Tibial artery (tissue), 4 donors: ENCODE measurements around the gene RNF103.

ENCODE experiments used
- DNase-seq, 2 donors: peaks; one replicate each; pipeline ENCODE4 v3.0.0-alpha.2; 2019
- H3K27ac ChIP-seq, 2 donors: fragments of 200-600 bp; sonication (generic) in 1 of 2; 1 replicate in 1 of 2; 2 replicates in 1 of 2; pipeline ENCODE4 v1.5.1; 2018 to 2019; ENCODE audit warnings: mild to moderate bottlenecking in 1 of 2
- H3K27me3 ChIP-seq, 2 donors: fragments of 200-600 bp; sonication (generic) in 1 of 2; one replicate each; pipeline versions ENCODE4 v1.5.1 to v1.6.0; 2016 to 2019
- H3K36me3 ChIP-seq, 3 donors: fragments of 200-600 bp; sonication (generic) in 2 of 3; one replicate each; pipeline ENCODE4 v1.5.1; 2016 to 2019; ENCODE audit warnings: mild to moderate bottlenecking in 2 of 3
- H3K4me1 ChIP-seq, 4 donors: fragments of 200-600 bp; sonication (generic) in 2 of 4; 1 replicate in 3 of 4; 2 replicates in 1 of 4; pipeline ENCODE4 v1.5.1; 2016 to 2019
- H3K4me3 ChIP-seq, 2 donors: fragments of 200-600 bp; sonication (generic) in 1 of 2; 1 replicate in 1 of 2; 2 replicates in 1 of 2; pipeline ENCODE4 v1.5.1; 2018 to 2019; ENCODE audit warnings: mild to moderate bottlenecking in 2 of 2
- H3K9me3 ChIP-seq, 3 donors: fragments of 200-600 bp; sonication (generic) in 1 of 3; one replicate each; pipeline ENCODE4 v1.5.1; 2016 to 2019
- intact Hi-C: fragments of 100-400 bp; cut with DNase I; formaldehyde crosslinking; loops from one replicate; pipeline ENCODE4 v1.15.0; 2023; ENCODE audit warnings: low total_unique reads
- TF ChIP-seq, protein P1 (sequence below), 2 experiments: fragments of 200-600 bp in 1 of 2; fragments of 450-650 bp in 1 of 2; IDR thresholded peaks; one replicate each; pipeline ENCODE4 v1.5.1; 2017 to 2019; ENCODE audit warnings: antibody characterized with exemption in 2 of 2, mild to moderate bottlenecking in 1 of 2, moderate library complexity in 1 of 2

Gene RNF103

DNA sequence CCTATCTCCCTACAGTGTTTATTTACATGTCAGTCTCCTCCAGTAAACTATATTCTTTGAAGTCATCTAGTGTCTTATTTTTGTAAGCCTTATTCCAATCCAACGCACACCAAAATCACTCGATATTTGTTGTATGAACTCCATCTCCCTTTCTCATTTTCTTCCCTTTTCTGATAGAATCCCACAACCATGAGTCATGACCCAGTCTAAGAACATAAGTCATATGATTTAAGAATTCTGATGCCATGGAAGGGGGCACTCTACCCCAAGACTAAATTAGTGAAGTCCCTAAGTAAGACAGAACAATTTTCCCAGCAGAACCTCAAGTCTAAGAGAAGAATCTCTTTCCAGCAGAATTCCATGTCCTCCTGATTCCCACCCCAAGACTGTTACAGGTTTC is 65.8 kb downstream of the RNF103 start:
- Histone ChIP-seq H3K27me3 (no peaks in the 10 kb centered on the region), H3K4me1 (peaks cover 0 to 35% (median 15%) of the 10 kb centered on the region in 4 donors), H3K27ac (no peak overlapping the region), H3K4me3 (no peak overlapping the region), H3K9me3 (no peaks in the 10 kb centered on the region), H3K36me3 (no peaks in the 10 kb centered on the region)
- TF ChIP-seq, protein P1, sequence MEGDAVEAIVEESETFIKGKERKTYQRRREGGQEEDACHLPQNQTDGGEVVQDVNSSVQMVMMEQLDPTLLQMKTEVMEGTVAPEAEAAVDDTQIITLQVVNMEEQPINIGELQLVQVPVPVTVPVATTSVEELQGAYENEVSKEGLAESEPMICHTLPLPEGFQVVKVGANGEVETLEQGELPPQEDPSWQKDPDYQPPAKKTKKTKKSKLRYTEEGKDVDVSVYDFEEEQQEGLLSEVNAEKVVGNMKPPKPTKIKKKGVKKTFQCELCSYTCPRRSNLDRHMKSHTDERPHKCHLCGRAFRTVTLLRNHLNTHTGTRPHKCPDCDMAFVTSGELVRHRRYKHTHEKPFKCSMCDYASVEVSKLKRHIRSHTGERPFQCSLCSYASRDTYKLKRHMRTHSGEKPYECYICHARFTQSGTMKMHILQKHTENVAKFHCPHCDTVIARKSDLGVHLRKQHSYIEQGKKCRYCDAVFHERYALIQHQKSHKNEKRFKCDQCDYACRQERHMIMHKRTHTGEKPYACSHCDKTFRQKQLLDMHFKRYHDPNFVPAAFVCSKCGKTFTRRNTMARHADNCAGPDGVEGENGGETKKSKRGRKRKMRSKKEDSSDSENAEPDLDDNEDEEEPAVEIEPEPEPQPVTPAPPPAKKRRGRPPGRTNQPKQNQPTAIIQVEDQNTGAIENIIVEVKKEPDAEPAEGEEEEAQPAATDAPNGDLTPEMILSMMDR (IDR thresholded peaks at IDR 0.05) = no peak
- no peak for DNase-seq
- intact Hi-C loops = no loop called here

DNA sequence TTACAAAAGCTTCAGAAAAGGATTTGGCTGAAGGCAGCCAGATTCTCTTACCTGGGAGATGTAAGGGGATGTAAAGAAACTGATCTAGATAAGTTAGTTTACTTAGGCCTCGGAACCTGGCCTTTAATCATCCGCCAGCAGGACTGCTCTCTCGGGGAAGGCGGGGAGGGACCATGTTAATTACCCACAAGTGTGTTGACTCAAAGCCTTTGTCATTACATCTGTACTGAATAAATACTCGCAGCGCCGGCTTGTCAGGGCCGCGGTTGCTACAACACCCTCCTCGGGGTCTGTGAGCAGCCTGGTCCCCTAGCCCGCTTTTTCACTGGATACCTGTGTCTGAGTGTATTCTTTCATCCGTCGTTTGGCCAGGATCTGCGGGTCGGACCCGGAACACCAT is 67.2 kb downstream of the RNF103 start:
- Histone ChIP-seq H3K36me3 (no peaks in the 10 kb centered on the region), H3K4me3 (no peak overlapping the region), H3K9me3 (no peaks in the 10 kb centered on the region), H3K4me1 (peaks cover 0 to 26% (median 6%) of the 10 kb centered on the region in 4 donors), H3K27me3 (no peaks in the 10 kb centered on the region), H3K27ac (no peak overlapping the region)
- intact Hi-C loops = no loop called here
- no peak for DNase-seq
- TF ChIP-seq, protein P1 (IDR thresholded peaks at IDR 0.05) = no peak
